DOHH2 (cell line): Measurements from ENCODE around the gene CYYR1.

Experiments
- EZH2phosphoT487 ChIP-seq: fragments of 200-600 bp; sonication (generic); IDR thresholded peaks from 2 replicates; pipeline ENCODE4 v1.6.1; 2017; ENCODE audit warnings: borderline replicate concordance, mild to moderate bottlenecking, antibody characterized with exemption, low read length, moderate library complexity, mixed read lengths
- TF ChIP-seq, protein P1 (sequence below): fragments of 200-600 bp; sonication (generic); IDR thresholded peaks from one replicate; pipeline ENCODE4 v1.5.1; 2014; ENCODE audit warnings: antibody characterized with exemption, mild to moderate bottlenecking, low read depth, low read length; ENCODE audit not compliant: poor library complexity, severe bottlenecking

DNA sequence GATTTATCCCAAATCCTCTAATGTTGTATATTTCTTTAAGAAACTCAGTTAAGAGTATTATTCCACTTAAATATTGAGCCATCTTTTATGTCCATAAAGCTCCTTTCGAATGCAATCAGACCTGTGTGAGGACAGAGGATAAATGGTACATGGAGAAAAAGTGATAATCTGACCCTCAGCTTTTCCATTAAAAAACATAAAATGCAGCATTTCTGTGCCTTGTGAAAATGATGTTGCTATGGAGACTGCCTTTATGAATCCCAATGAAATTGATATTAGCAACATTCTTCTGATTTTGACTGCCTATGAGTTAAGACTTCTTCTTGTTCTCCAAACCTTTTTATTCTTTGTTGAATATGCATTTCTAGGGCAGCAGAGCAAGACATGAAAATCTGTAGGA lies 44.1 kb upstream of the CYYR1 start:
- TF ChIP-seq, protein P1, sequence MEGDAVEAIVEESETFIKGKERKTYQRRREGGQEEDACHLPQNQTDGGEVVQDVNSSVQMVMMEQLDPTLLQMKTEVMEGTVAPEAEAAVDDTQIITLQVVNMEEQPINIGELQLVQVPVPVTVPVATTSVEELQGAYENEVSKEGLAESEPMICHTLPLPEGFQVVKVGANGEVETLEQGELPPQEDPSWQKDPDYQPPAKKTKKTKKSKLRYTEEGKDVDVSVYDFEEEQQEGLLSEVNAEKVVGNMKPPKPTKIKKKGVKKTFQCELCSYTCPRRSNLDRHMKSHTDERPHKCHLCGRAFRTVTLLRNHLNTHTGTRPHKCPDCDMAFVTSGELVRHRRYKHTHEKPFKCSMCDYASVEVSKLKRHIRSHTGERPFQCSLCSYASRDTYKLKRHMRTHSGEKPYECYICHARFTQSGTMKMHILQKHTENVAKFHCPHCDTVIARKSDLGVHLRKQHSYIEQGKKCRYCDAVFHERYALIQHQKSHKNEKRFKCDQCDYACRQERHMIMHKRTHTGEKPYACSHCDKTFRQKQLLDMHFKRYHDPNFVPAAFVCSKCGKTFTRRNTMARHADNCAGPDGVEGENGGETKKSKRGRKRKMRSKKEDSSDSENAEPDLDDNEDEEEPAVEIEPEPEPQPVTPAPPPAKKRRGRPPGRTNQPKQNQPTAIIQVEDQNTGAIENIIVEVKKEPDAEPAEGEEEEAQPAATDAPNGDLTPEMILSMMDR: no peak
- TF ChIP-seq EZH2phosphoT487: no peak
